HG03135 (cell line): Measurements from ENCODE around the gene GNS.
A peak's percentile ranks its signal among the peaks of the same experiment; 100 is the strongest.

Experiments used
- ATAC-seq: cut with Tn5 transposase; IDR thresholded peaks from one replicate; pipeline ENCODE4 v1.9.1; 2021; ENCODE audit warnings: mild to moderate bottlenecking, moderate library complexity; ENCODE audit not compliant: unreplicated experiment

GNS gene

GRCh38 chr12:64759035-64759894 is at the start of gene GNS:
GNS (minus strand) TSS chr12:64759406; CDS start chr12:64759276, 130 bp downstream.
- peak; percentile 74 for ATAC-seq

GRCh38 chr12:64808110-64808509 is 48.9 kb upstream of the GNS start:
- ATAC-seq, result no peak

- ATAC-seq, result no peak
Observed at GRCh38 chr12:64806593-64807460, 47.6 kb upstream of the GNS start.

GRCh38 chr12:64806173-64806572 is 47.0 kb upstream of the GNS start:
- no peak for ATAC-seq

- ATAC-seq, result peak; percentile 59
Observed at GRCh38 chr12:64802180-64802775, 43.1 kb upstream of the GNS start.

GRCh38 chr12:64801381-64801780 is 42.2 kb upstream of the GNS start:
- ATAC-seq, result no peak

GRCh38 chr12:64800640-64801039 is 41.4 kb upstream of the GNS start:
- ATAC-seq, result no peak

GRCh38 chr12:64798165-64798564 is 39.0 kb upstream of the GNS start:
- no peak for ATAC-seq

GRCh38 chr12:64797156-64797555 is 38.0 kb upstream of the GNS start:
- ATAC-seq, result no peak

- peak; percentile 86 for ATAC-seq
Observed at GRCh38 chr12:64796205-64796845, 37.1 kb upstream of the GNS start.

- no peak for ATAC-seq
Observed at GRCh38 chr12:64794305-64794704, 35.1 kb upstream of the GNS start.

GRCh38 chr12:64793610-64794009 is 34.4 kb upstream of the GNS start:
- ATAC-seq, result no peak

GRCh38 chr12:64792128-64792527 is 32.9 kb upstream of the GNS start:
- no peak for ATAC-seq

GRCh38 chr12:64791036-64791435 is 31.8 kb upstream of the GNS start:
- no peak for ATAC-seq

GRCh38 chr12:64790166-64790565 is 31.0 kb upstream of the GNS start:
- no peak for ATAC-seq

GRCh38 chr12:64785838-64786237 is 26.6 kb upstream of the GNS start:
- ATAC-seq, result no peak

GRCh38 chr12:64782191-64782876 is 23.1 kb upstream of the GNS start:
- no peak for ATAC-seq

GRCh38 chr12:64781280-64782190 is 22.3 kb upstream of the GNS start:
- ATAC-seq, result no peak

- no peak for ATAC-seq
Observed at GRCh38 chr12:64780531-64781279, 21.5 kb upstream of the GNS start.
